HG03108 (cell line): ENCODE results near the gene RANBP6.
A peak's percentile ranks its signal among the peaks of the same experiment; 100 is the strongest.

Experiments used
- ATAC-seq: cut with Tn5 transposase; IDR thresholded peaks from one replicate; pipeline ENCODE4 v1.9.1; 2021; ENCODE audit warnings: moderate library complexity; ENCODE audit not compliant: unreplicated experiment

RANBP6 gene

DNA sequence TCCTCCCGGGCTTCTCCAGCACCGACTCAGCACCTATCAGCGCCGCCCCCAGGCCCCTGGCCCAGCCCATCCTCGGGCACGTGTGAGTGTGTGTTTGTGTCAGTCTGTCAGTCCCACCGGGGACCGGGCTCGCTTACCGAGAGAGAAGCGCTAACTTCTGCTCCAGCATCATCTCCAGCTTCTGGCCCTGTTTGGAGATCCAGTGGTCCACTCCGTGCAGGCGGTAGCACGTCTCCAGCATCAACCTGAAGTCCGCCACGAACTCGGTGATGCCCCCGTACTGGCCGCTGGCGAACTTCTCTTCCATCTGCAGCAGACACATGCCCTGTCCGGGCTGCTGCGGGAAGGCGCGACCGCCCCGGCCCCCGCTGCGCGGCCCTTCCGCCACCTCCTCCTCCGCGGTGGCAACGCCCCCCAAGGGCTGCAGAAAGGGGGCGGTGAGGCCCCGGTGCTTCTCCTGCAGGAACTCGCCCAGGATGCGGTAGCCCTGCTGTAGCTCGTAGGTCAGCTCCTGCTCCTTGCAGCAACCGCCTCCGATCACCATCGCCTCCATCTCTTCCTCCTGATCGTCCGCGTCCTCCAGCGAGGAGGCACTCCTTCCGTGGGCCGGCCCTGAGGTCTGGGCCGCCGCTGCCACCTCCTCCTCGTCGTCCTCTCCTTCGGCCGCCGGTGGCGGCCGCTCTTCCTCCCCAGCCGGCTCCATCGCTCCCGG is 8.2 kb downstream of the RANBP6 start:
- peak; percentile 48 for ATAC-seq

DNA sequence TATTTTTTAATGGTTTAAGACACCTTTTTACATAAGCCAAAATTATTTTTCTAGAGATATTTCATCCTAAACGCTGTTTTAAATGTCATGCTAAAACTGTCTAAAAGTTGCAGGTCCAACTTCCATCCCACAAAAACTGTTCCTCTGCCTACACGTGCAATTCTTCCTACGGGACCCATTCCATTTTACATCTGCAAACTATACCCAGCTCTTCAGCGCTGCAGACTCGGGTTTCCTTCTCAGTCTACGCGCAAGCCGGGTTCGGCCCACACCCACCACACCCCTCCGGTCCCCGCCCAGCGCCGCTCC is 8.7 kb downstream of the RANBP6 start:
- no peak for ATAC-seq

DNA sequence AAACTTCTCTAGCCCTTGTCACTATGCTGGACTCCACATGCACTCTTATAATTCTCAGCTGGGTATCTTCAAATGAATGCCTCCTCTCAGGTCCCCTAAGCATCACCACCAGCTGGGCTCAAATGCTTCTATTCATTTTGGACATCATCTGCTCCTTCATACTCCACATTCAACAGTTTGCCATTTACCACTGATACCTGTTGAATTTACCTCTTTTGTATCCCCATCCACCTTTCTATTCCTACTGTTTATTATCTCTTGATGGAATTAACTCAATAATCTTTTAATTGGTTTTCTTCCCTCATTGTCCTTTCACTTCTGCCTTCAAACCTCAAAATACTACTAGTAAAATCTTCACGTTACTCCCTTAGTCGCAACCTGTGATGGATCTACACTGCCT is 14.5 kb downstream of the RANBP6 start:
- no peak for ATAC-seq

DNA sequence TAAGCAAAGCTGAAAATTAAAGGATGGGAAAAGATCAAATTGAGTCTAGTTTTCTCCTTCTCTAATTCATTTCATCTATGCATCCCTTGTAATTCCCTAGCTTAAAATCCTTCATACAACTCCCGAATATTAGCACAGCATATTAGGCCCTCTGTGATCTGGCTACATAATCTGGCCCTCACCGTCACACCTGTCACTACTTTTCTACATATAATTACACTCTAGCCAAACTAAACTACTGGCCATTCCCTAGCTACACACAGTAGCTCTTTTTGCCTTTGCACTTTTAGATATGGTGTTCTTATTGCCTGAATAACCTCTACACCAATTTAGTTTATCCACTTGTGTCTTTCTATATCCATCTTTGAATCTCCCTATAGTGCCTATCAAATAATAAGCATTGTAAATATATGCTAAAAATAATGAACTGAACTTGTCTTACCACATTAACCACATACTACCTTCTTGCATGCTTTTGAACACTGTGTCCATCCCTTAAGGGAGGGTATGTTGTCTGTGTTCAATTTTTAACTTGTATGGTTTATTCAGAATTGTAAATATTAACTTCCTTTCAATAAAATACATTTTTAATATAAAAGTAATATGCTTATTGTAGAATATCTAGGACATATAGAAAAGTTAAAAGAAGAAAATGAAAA is 15.9 kb downstream of the RANBP6 start:
- ATAC-seq = peak; percentile 52

DNA sequence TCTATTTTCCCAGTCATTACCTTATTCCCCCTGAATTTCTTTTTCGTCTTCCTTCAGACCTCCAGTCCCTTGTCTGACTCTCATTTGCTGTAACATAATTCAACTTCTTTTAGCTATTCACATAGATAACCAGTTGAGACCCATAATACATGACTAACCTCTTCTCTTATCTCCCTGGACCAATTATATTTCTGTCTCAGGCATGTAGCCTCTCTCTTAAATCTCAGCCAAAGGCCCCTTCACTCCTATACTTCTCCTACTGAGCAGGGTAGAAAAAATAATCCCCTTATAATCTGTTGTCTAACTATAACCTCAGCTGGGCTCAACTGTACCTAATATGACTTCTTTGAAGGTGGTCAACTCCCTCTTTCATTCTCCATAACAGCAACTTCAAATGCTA is 20.9 kb downstream of the RANBP6 start:
- no peak for ATAC-seq

GRCh38 chr9:5988265-5988664 is 27.2 kb downstream of the RANBP6 start:
- no peak for ATAC-seq

DNA sequence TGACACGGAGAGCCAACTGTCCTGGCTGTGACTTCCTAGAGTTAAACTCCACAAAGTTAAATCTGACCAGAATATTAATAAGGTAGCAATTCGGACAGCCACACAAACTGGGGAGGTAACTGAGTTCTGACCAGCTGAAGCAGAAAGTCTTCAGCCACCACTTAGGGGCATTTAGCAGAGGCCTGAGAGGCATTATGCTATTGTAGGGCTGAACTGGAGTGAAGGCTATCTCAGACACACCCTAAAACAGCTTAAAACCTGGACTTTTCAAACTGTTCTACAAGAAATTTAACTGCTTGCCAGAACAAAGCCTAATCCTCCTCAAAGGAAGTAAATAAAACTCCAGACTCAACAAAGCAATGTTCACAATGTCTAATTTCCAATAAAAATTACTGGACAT is 32.4 kb downstream of the RANBP6 start:
- no peak for ATAC-seq

DNA sequence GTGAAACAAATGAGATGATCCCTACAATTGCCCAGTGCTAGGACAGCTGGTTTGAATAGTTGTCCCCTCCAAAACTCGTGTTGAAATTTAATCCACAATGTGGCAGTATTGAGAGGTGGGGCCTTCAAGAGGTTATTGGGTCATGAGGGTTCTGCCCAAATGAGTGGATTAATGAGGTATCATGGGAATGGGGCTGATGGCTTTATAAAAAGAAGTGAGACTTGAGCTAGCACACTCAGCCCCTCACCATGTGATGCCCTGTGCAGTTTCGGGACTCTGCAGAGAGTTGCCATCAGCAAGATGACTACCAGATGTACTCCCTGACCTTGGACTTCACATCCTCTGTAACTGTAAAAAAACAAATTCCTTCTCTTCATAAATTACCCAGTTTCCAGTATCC is 33.1 kb downstream of the RANBP6 start:
- ATAC-seq = no peak

DNA sequence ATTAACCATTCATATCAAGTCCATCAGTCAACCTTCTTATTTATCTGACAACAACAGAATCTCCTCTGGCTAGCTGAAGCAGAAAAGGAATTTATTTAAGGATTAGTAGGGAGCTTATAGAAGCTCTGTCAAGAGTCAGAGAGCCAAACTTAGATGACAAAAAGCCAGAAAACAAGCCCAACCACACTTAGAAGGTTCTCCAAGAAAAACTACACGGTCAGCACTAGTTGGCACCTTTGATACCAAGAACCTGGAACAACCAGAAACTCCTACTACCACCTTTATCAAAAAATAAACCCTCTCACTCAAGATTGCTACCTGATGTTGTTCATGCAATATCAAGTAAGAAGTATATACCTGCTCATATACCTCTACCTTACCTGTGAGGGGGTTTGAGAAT is 36.9 kb downstream of the RANBP6 start:
- ATAC-seq = no peak

DNA sequence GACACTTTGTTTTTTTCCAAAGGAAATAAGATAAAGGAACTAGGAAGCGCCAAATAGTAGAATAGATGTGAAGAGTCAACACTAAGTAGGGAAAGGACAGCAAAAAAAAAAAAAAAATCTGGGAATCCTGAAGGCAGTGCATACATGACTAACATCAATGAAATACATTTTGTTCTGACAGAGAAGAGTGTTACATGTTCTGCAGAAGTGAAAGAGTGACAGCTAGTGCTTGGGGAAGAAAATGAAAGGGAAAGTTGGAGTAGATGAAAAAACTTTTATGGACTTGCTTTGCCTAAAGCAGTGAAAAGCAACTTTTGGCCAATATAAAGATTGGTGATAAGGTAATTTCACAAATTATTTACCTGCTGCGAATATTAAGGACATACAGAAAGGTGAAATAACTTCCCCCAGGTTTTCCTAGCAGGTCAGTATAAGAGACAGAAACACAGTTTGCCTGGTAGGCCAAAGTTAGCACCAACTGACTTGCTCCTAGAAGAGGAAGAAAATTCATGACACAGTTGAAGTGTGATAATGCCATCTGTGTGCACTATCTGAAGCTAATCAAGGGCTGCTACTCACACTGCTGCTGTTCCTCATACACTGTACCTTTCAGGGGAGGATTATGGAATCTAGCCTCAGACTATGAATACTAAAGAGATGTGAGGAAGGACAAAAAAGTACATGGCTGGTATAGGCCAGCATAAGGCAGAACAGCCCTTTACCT is 38.6 kb downstream of the RANBP6 start:
- ATAC-seq = peak; percentile 66

DNA sequence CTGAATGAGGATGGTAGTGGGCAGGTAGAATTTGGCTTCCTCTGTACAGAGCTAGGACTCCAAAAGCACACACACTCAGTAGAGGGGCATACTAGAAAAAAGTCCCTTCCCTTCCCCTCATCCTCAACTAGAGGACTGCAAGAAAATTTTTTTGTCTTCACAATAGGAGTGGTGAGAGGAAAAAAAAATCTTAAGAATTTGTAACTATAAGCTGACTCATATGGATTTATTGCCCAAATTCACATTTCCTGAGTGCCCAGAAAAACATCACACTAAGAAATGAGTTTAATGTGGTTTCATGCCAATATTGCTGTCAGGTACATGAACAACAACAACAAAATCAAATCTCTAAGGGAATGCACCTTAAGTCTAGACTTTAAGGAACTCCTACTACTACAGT is 43.7 kb downstream of the RANBP6 start:
- ATAC-seq = no peak
